GM10847 (cell line): ENCODE results near the gene UBL7.

Experiments used
- POLR2A ChIP-seq: IDR thresholded peaks from 2 replicates; pipeline ENCODE4 v1.6.1; 2011; ENCODE audit not compliant: insufficient read length; ENCODE audit errors: extremely low read depth

The UBL7 gene

GRCh38 chr15:74422652-74423430 is 38.1 kb downstream of the UBL7 start:
- TF ChIP-seq POLR2A, result no peak

DNA sequence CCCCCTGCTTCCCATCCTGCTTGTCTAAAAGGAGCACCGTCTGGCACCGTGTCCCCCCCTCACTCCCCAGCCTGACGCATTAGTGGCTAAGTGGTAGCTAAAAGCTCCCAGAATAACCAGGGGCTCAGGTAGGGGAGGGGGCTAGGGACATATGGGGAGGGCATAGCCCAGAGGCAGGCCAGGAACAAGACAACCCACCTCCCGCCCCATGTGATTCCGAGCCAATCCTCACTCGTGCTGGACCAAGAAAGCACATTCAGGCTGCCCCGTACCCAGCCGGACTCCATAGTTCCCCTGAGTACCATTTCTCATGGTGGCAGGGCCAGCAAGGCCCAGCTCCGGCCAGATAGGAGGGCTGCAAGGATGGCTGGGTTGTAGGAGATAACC is 38.7 kb downstream of the UBL7 start:
- TF ChIP-seq POLR2A, result no peak

GRCh38 chr15:74421302-74422245 is 39.4 kb downstream of the UBL7 start:
- TF ChIP-seq POLR2A, result no peak

GRCh38 chr15:74420193-74420905 is 40.6 kb downstream of the UBL7 start:
- no peak for TF ChIP-seq POLR2A

DNA sequence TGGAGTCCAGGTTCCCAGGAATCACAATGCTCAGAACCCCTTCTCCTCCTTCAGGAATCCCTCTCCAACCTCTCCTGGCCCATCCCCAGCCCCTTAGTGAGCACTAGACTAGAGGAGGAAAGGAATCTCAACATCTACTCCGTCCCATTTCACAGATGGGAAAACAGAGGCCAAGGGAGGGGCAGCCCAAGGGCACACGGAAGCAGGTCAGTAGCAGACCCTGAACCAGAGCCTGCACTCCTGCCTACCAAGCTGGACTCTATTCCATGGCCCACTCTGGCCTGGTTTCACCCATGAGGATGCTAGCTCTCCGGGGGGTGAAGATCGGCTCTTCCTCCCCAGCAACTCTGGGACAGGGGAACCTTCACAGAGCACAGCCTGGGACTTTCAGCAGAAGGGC is 41.5 kb downstream of the UBL7 start:
- TF ChIP-seq POLR2A, result no peak

DNA sequence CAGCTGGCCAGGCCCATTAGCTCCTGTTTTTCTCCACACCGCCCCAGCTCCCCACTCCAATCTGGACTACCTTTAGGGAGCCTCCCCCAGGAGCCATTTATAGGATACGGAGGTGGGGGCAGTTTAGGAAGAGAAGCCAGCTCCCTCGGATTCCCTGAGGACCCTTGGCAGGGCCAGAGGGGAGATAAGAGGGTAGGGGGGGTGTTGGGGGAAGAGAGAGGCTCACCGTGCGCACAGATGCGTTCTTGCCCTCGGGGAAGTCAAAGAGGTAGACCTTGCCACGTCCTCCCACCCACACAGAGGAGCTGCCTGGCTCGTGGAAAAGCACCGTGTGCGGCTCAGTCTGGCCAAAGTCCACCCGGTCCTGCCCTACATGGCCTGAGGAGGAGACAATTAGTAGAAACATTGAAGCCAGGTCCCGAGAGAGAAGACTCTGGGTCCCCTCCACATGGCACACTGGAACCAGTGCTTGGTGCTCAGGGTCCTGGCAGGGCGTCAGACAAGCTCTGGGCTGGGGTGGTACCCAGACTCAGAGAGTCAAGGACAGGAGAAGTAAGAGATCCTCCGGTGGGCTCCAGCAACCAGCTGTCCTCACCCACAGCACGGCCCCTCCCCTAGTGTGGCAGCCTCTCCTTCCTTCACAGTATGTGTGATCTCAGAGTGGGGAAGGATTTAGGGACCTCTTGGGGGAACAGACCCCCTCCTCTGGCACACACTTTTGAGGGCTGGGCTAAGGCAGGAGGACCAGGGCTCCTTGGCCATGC is 42.2 kb downstream of the UBL7 start:
- no peak for TF ChIP-seq POLR2A

DNA sequence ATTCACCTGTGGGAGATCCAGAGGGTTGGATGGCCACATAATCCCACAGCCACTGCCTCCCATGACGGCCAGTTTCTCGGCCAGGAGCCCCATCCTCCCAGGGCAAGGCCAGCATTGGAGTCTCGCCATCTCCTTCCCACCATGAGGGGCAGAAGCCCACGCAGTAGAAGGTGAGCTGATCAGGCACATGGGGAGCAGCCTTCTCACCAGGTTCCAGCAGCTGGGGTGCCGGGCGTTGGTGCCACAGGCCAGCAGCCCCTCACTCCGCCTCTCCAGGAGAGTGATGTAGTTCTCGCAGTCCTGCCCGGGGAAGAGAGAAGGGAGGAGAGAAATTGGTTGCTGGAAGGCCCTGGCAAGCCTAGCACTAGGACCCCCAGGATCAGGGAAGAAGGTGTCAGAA is 43.3 kb downstream of the UBL7 start:
- no peak for TF ChIP-seq POLR2A

GRCh38 chr15:74417225-74417624 is 43.7 kb downstream of the UBL7 start:
- no peak for TF ChIP-seq POLR2A

DNA sequence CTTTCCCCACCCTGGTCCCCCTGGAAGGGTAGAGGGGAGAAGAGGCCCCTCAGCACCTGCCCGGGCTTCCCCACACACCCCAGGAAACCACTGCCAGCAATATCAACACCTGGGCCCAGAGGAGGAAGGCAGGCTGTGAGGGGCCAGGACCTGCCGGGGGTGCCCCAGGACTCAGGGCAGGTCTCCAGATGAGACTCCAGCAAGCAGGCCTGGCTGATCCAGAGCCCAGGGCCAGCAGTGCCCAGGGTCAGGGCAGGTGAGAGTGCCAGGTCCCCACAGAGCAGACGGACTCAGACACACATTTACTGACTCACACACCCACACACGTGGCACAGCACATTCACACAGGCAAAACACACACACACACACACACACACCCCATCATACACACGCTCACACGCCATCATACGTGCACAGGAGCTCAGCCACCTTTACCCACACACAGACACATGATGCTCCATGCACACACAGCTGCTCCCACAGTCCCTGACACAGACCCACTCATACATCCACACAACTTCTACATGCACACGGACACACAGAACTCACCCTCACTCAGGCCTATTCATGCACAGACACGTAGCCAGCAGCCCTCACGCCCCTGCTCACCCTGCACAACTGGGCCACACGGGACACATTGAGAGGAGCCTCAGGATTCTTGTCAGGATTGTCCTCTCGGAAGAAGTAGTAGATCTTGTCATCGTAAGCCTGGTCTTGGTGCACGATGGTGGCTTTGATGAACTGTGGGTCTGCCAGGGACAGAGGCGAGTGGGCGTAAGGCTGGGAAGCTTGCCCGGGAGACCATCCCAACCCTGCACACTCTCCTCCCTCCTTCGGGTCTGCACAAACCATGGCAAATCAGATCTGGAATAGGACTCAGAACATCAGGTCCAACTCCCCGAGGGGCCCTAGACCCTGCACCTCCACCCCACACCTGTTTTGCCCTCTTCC is 44.7 kb downstream of the UBL7 start:
- peak; percentile 33 for TF ChIP-seq POLR2A

GRCh38 chr15:74414603-74415338 is 46.2 kb downstream of the UBL7 start:
- TF ChIP-seq POLR2A, result no peak

- no peak for TF ChIP-seq POLR2A
These were observed 46.8 kb downstream of the UBL7 start for GRCh38 chr15:74414081-74414580.

GRCh38 chr15:74413350-74414080 is 47.4 kb downstream of the UBL7 start:
- no peak for TF ChIP-seq POLR2A

DNA sequence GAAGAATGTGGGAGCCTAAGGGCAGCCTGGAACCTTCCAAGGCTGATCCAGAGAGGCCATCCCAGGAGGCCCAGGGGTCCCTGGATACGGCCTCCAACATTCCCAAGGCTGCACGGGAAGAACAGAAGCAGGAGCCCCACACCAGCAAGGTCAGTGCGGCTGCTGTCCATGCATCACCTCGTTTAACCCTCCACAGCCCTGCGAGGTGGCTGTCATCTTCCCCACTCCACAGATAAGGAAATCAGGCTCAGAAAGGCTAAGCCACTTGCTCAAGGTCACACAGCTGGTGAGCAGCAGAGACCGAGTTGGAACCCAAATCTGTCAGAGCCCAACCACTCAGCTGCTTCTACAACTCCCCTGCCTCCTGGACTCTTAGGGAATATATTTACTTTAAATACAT is 48.8 kb downstream of the UBL7 start:
- TF ChIP-seq POLR2A, result no peak

DNA sequence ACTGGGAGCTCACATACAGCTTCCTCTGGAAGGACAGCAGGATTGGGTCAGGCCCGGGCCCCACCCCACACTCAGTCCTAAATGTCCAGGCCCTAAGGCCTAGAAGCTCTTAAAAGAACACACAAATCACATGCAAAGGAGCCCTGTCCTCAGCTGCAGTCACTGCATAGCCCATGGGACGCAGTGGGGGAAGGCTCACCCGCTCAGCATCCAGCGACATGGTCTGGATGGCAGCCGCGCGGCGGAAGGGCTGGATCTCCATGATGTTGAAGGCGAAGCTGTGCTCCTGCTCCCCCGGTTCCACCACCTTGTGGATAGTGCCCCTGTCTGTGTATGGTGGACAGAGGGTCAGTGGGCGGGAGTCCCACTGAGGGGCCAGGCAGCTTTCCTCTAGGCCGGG is 49.3 kb downstream of the UBL7 start:
- no peak for TF ChIP-seq POLR2A
